ENCODE results near the gene UBE2L5.

- TF ChIP-seq CTCF (IDR thresholded peaks at IDR 0.05) = no peak
- no peak for TF ChIP-seq POLR2A (IDR thresholded peaks at IDR 0.05)
These were observed 41.6 kb downstream of the UBE2L5 start for GRCh38 chr13:30463787-30464495.

Data from testis (tissue), 2 donors.